Vagina (tissue), 2 donors: Measurements from ENCODE around the gene CHD5. TPM values are rescaled to one million over a fixed set of nuclear protein-coding genes. Genes with fewer than 3 reads are reported as not detected.

Source experiments
- DNase-seq, 2 donors: peaks; one replicate each; pipeline ENCODE4 v3.0.0-alpha.2; 2017; ENCODE audit errors: extremely low spot score in 2 of 2
- H3K27ac ChIP-seq: fragments of 200-600 bp; sonication (generic); one replicate; pipeline ENCODE4 v1.5.1; 2019
- H3K27me3 ChIP-seq: fragments of 200-600 bp; sonication (generic); one replicate; pipeline ENCODE4 v1.5.1; 2019
- H3K36me3 ChIP-seq, 2 donors: fragments of 200-600 bp; sonication (generic); one replicate each; pipeline ENCODE4 v1.5.1; 2017 to 2019
- H3K4me1 ChIP-seq: fragments of 200-600 bp; sonication (generic); one replicate; pipeline ENCODE4 v1.5.1; 2019
- H3K4me3 ChIP-seq, 2 donors: fragments of 200-600 bp; sonication (generic); 1 replicate in 1 of 2; 2 replicates in 1 of 2; pipeline ENCODE4 v1.5.1; 2016 to 2019
- H3K9me3 ChIP-seq: fragments of 200-600 bp; sonication (generic); one replicate; pipeline ENCODE4 v1.5.1; 2019
- POLR2A ChIP-seq, 2 donors: fragments of 450-650 bp; IDR thresholded peaks; one replicate each; pipeline ENCODE4 v1.6.1; 2017; ENCODE audit warnings: antibody characterized with exemption in 2 of 2, mild to moderate bottlenecking in 2 of 2, moderate library complexity in 2 of 2
- POLR2AphosphoS5 ChIP-seq, 2 donors: sonication (generic); formaldehyde crosslinking; IDR thresholded peaks; one replicate each; pipeline ENCODE4 v1.9.0; 2017; ENCODE audit warnings: antibody characterized with exemption in 2 of 2, mild to moderate bottlenecking in 2 of 2, low read depth in 1 of 2; ENCODE audit not compliant: insufficient read depth in 1 of 2
- intact Hi-C: fragments of 100-400 bp; cut with DNase I; formaldehyde crosslinking; loops from one replicate; pipeline ENCODE4 v1.15.1; 2023
- total RNA-seq: library from RNA; depleted of rRNA; stranded (reverse); fragments of >200 nt; gene quantifications from one replicate; pipeline ENCODE4 v1.2.3, GENCODE V29; 2016
- TF ChIP-seq, protein P1 (sequence below), 3 experiments: fragments of 450-650 bp in 2 of 3; fragments of 200-600 bp in 1 of 3; sonication (generic) in 1 of 3; IDR thresholded peaks; one replicate each; pipeline ENCODE4 v1.5.1; 2017 to 2019; ENCODE audit warnings: antibody characterized with exemption in 3 of 3, mild to moderate bottlenecking in 2 of 3, moderate library complexity in 2 of 3

Gene CHD5
- total RNA-seq: 2.0 TPM

DNA sequence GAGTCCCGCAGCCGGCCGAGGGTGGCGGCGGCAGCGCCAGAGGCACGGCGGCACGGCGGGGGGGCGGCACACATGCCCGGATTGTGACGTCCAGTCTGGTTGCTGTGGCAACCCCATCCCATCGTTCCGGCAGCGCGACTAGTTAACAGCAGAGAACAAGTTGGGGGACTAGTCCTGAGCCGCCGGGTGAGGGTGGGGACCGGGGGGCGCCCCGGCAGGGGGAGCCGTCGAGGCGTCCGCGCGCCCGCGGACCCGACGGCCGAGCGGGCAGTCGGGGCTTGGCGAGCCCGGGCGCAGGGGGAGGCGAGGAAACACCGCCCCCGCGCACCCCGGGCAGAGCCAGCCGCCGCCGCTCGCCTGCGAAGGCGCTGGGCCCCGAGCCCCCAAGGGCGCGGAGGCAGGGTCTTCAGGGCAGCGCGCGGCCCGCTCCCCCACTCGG, at the start of gene CHD5:
Gene CHD5, minus strand, starts transcription at position 54 of the 439 bp plus-strand sequence. CDS start 298 bp downstream, outside the sequence.
- H3K27me3 ChIP-seq: no peaks in the 10 kb centered on the region

DNA sequence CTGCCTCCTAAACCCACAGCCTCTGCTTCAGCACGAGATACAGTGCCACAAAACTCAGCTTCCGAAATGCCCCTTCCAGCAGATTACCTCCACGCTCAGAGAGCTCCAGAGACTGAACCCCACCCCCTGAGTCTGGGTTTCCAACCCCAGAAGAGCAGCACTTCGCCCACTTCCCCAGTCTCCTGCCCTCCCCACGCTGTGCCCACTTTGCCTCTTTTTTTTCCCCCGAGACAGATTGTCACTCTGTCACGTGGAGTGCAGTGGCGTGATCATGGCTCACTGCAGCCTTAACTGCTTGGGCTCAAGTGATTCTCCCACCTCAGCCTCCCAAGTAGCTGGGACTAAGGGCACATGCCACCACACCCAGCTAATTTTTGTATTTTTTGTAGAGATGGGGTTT, 45.5 kb upstream of the CHD5 start:
- intact Hi-C loops: no loop called here
- H3K4me1 ChIP-seq: peaks cover 10% of the 10 kb centered on the region

More for the DNA sequence above, at the start of gene CHD5:
- peaks cover 0 to 5% of the 10 kb centered on the region in 2 donors for H3K36me3 ChIP-seq
- H3K4me1 ChIP-seq: peaks cover 23% of the 10 kb centered on the region
- intact Hi-C loops: no loop called here
- H3K27ac ChIP-seq: no peak within 1 kb of the TSS
- peak within 1 kb of the TSS; percentile 28 to 42 for H3K4me3 ChIP-seq
- H3K9me3 ChIP-seq: no peaks in the 10 kb centered on the region
- no peak for DNase-seq
- TF ChIP-seq POLR2A (IDR thresholded peaks at IDR 0.05): no peak
- TF ChIP-seq POLR2AphosphoS5 (IDR thresholded peaks at IDR 0.05; ENCODE audit: insufficient read depth in 1 of 2, low read depth in 1 of 2): no peak
- TF ChIP-seq, protein P1, sequence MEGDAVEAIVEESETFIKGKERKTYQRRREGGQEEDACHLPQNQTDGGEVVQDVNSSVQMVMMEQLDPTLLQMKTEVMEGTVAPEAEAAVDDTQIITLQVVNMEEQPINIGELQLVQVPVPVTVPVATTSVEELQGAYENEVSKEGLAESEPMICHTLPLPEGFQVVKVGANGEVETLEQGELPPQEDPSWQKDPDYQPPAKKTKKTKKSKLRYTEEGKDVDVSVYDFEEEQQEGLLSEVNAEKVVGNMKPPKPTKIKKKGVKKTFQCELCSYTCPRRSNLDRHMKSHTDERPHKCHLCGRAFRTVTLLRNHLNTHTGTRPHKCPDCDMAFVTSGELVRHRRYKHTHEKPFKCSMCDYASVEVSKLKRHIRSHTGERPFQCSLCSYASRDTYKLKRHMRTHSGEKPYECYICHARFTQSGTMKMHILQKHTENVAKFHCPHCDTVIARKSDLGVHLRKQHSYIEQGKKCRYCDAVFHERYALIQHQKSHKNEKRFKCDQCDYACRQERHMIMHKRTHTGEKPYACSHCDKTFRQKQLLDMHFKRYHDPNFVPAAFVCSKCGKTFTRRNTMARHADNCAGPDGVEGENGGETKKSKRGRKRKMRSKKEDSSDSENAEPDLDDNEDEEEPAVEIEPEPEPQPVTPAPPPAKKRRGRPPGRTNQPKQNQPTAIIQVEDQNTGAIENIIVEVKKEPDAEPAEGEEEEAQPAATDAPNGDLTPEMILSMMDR (IDR thresholded peaks at IDR 0.05): no peak

DNA sequence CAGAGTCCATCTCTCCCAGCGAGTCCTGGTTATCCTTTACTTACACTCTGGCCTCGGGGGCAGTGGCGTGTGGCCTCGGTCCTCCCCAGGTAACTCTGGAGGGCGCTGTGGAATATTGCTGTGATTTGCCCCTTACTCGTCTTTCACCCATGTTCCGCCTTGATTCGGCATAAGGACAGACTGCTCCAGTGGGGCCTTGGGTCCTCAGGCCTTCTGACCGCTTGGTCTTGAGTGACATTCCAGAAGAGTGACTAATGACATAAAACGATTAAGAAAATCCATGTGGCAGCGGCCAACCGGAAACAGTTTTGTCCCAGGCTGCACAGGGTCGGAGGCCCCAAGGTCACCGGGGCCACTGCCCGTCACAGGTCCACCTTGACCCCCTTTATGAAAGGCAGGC, 44.6 kb upstream of the CHD5 start:
- intact Hi-C loops: no loop called here
- Histone ChIP-seq H3K36me3 (peaks cover 0 to 49% of the 10 kb centered on the region in 2 donors), H3K27me3 (no peaks in the 10 kb centered on the region), H3K4me1 (peaks cover 10% of the 10 kb centered on the region), H3K4me3 (no peak overlapping the region), H3K9me3 (no peaks in the 10 kb centered on the region), H3K27ac (no peak overlapping the region)
- TF ChIP-seq POLR2A (IDR thresholded peaks at IDR 0.05) (no peak), POLR2AphosphoS5 (IDR thresholded peaks at IDR 0.05; ENCODE audit: insufficient read depth in 1 of 2, low read depth in 1 of 2) (no peak)
- TF ChIP-seq, protein P1 (IDR thresholded peaks at IDR 0.05): no peak
- DNase-seq: no peak

More for the DNA sequence above, 45.5 kb upstream of the CHD5 start:
- H3K9me3 ChIP-seq: no peaks in the 10 kb centered on the region
- H3K27ac ChIP-seq: no peak overlapping the region
- TF ChIP-seq, protein P1 (IDR thresholded peaks at IDR 0.05): no peak
- TF ChIP-seq POLR2AphosphoS5 (IDR thresholded peaks at IDR 0.05; ENCODE audit: insufficient read depth in 1 of 2, low read depth in 1 of 2): no peak
- TF ChIP-seq POLR2A (IDR thresholded peaks at IDR 0.05): no peak
- no peak overlapping the region for H3K4me3 ChIP-seq
- no peak for DNase-seq
- no peaks in the 10 kb centered on the region for H3K27me3 ChIP-seq
- H3K36me3 ChIP-seq: peaks cover 0 to 49% of the 10 kb centered on the region in 2 donors

DNA sequence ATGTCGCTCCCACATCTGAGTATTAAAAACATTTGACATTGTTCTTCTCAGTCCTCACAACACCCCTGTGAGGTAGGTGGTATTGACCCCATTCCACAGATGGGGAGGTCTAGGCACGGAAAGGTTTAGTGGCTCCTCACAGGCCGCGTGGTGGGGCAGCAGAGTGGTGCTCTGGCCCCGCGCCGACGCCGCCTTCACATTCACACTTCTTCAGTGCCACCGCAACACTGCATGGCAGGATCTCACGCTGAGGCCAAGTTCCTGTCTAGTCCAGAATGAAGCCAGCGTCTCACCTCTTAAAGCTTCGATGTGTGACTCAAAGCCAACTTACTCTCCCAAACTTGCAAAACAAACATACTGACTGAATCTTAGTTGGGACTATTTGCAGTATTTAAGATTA, 43.5 kb upstream of the CHD5 start:
- Histone ChIP-seq H3K4me3 (no peak overlapping the region), H3K27me3 (no peaks in the 10 kb centered on the region), H3K27ac (no peak overlapping the region), H3K9me3 (no peaks in the 10 kb centered on the region), H3K36me3 (peaks cover 0 to 49% of the 10 kb centered on the region in 2 donors), H3K4me1 (peaks cover 10% of the 10 kb centered on the region)
- TF ChIP-seq, protein P1 (IDR thresholded peaks at IDR 0.05): no peak
- TF ChIP-seq POLR2A (IDR thresholded peaks at IDR 0.05): no peak
- TF ChIP-seq POLR2AphosphoS5 (IDR thresholded peaks at IDR 0.05; ENCODE audit: insufficient read depth in 1 of 2, low read depth in 1 of 2): no peak
- no peak for DNase-seq
- intact Hi-C loops: no loop called here

DNA sequence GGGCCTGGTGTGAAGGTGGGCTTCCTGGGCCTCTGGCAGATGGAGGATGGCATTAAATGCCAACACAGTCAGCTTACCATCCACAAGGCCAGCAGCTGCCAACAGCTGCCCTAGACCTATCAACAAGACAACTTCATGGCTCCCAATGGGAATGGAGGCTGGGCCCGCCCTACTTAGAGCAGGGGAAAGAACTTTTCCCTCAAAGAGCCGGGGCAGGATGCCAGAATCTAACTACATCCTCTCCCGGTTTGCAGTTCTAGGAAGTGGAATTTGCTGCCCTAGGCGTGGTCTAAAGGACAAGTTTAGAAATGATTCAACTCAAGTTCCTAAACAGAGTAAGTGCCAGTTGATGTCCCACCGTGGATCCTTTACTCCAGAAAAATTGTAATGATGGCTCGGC, 42.5 kb upstream of the CHD5 start:
- Histone ChIP-seq H3K4me3 (no peak overlapping the region), H3K36me3 (peaks cover 0 to 45% of the 10 kb centered on the region in 2 donors), H3K27me3 (no peaks in the 10 kb centered on the region), H3K27ac (peak overlapping the region; percentile 24), H3K9me3 (no peaks in the 10 kb centered on the region), H3K4me1 (peaks cover 10% of the 10 kb centered on the region)
- TF ChIP-seq, protein P1 (IDR thresholded peaks at IDR 0.05): no peak
- TF ChIP-seq POLR2A (IDR thresholded peaks at IDR 0.05) (no peak), POLR2AphosphoS5 (IDR thresholded peaks at IDR 0.05; ENCODE audit: insufficient read depth in 1 of 2, low read depth in 1 of 2) (no peak)
- intact Hi-C loops: no loop called here
- no peak for DNase-seq
